ENCODE results near the gene KPTN.

The KPTN gene

GRCh38 chr19:47512948-47513319, 28.9 kb upstream of the KPTN start:
- no peak overlapping the region for H3K4me3 ChIP-seq (ENCODE audit: low read depth, low read length)
- TF ChIP-seq, protein P1, sequence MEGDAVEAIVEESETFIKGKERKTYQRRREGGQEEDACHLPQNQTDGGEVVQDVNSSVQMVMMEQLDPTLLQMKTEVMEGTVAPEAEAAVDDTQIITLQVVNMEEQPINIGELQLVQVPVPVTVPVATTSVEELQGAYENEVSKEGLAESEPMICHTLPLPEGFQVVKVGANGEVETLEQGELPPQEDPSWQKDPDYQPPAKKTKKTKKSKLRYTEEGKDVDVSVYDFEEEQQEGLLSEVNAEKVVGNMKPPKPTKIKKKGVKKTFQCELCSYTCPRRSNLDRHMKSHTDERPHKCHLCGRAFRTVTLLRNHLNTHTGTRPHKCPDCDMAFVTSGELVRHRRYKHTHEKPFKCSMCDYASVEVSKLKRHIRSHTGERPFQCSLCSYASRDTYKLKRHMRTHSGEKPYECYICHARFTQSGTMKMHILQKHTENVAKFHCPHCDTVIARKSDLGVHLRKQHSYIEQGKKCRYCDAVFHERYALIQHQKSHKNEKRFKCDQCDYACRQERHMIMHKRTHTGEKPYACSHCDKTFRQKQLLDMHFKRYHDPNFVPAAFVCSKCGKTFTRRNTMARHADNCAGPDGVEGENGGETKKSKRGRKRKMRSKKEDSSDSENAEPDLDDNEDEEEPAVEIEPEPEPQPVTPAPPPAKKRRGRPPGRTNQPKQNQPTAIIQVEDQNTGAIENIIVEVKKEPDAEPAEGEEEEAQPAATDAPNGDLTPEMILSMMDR (IDR thresholded peaks at IDR 0.05; ENCODE audit: insufficient read depth, low read depth, low read length, missing control alignments), result no peak
- DNase-seq (ENCODE audit: low read depth), result no peak

- no peak overlapping the region for H3K4me3 ChIP-seq (ENCODE audit: low read depth, low read length)
- no peak for DNase-seq (ENCODE audit: low read depth)
- TF ChIP-seq, protein P1 (IDR thresholded peaks at IDR 0.05; ENCODE audit: insufficient read depth, low read depth, low read length, missing control alignments), result no peak
Measured at GRCh38 chr19:47512183-47512947, 28.3 kb upstream of the KPTN start.

- no peak overlapping the region for H3K4me3 ChIP-seq (ENCODE audit: low read depth, low read length)
- no peak for DNase-seq (ENCODE audit: low read depth)
- TF ChIP-seq, protein P1 (IDR thresholded peaks at IDR 0.05; ENCODE audit: insufficient read depth, low read depth, low read length, missing control alignments), result no peak
Measured at GRCh38 chr19:47511681-47512080, 27.7 kb upstream of the KPTN start.

- TF ChIP-seq, protein P1 (IDR thresholded peaks at IDR 0.05; ENCODE audit: insufficient read depth, low read depth, low read length, missing control alignments), result no peak
- no peak for DNase-seq (ENCODE audit: low read depth)
Measured at GRCh38 chr19:47511128-47511517, 27.1 kb upstream of the KPTN start.

DNA sequence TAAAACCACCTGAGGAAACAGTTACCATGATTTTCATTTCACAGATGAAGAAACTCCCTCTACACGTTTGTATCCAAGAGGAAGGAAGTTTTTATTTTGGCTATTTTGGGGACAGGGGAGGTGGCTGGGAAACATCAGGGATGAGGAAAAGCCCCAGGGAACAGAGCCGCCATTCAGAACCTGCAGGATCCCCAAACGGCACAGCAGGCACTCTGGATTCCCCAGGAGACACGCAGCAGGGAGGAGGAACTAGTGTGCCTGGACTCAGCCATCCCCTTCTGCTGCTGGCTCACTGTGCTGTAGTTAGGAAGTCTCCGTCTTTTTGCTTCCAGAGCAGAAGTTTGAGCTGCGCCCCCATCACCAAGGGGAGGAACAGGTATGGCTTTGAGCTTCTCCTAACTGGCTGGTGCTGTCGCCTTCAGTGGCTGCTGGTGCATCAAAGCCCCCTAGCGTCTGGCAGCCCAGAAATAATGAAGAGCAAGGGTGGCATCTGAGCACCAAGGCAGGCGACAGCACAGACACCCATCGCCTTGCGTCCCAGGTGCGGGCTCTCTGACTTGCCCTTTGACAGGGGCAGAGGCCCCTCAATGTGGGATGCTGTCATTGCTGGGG, 26.6 kb upstream of the KPTN start:
- TF ChIP-seq, protein P1 (IDR thresholded peaks at IDR 0.05; ENCODE audit: insufficient read depth, low read depth, low read length, missing control alignments), result no peak
- no peak overlapping the region for H3K4me3 ChIP-seq (ENCODE audit: low read depth, low read length)
- no peak for DNase-seq (ENCODE audit: low read depth)

More at GRCh38 chr19:47511128-47511517, 27.1 kb upstream of the KPTN start:
- no peak overlapping the region for H3K4me3 ChIP-seq (ENCODE audit: low read depth, low read length)

DNA sequence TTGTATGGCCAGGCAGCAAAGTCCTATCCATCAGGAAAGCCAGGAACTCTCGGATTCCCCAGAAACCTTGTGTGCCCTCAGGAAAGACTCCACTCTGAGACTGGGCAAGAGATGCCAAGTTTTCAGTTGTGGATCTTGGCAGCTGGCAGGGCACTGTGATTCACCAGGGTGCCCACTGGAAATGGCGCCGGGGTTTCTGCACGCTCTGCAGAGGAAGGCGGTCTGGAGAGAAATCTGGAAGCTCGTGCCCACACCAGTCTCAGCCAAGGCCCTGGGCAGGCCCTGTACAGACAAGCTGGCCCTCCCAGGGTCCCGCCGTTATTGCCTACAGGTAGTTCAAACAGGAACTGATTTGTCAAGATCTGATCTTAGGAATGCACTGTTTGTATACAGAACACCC, 26.0 kb upstream of the KPTN start:
- H3K4me3 ChIP-seq (ENCODE audit: low read depth, low read length), result no peak overlapping the region
- DNase-seq (ENCODE audit: low read depth), result no peak
- TF ChIP-seq, protein P1 (IDR thresholded peaks at IDR 0.05; ENCODE audit: insufficient read depth, low read depth, low read length, missing control alignments), result no peak
